GM12878 (cell line): ENCODE data around the gene MAST4.

ENCODE experiments used
- BRCA1 ChIP-seq: IDR thresholded peaks from 2 replicates; pipeline ENCODE4 v1.6.1; 2011; ENCODE audit warnings: low read depth, low read length, improper control_type of control experiment
- EZH2 ChIP-seq: IDR thresholded peaks from 2 replicates; pipeline ENCODE4 v1.6.1; 2012; ENCODE audit warnings: low read depth, mild to moderate bottlenecking, control low read depth, inconsistent platforms, low read length, borderline replicate concordance; ENCODE audit not compliant: control insufficient read depth

DNA sequence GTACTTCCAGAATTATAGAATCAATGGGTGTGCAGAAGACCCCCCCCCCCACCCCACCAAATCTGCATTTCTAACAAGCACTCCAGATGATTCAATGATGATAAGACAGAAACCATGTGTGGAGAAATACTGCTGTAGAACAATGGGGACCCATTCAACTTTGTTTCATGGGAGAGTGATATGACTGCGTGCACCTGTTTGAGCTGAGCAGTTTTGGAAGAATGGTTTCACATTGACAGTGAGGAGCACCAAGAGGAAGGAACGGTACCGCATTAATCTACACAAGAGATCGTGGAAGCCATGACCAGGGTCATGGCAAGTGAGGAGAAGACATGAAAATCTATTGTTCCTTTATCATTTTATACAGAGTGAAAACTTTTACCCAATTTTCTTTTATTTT is 397.7 kb downstream of the MAST4 start:
- no peak for TF ChIP-seq EZH2
- no peak for TF ChIP-seq BRCA1
